Upper lobe of left lung (tissue), 6 donors: ENCODE measurements around the gene CDKN2D. TPM values are rescaled to one million over a fixed set of nuclear protein-coding genes. Genes with fewer than 3 reads are reported as not detected.

ENCODE experiments used
- ATAC-seq, 2 donors: fragments of 200-7000 bp; cut with Tn5 transposase; one replicate each; pipeline ENCODE4 v1.9.1; 2022; ENCODE audit warnings: mild to moderate bottlenecking in 2 of 2, moderate library complexity in 2 of 2; ENCODE audit not compliant: low FRiP score in 2 of 2
- DNase-seq, 2 donors: peaks; one replicate each; pipeline ENCODE4 v3.0.0-alpha.2; 2019 to 2020
- H3K27ac ChIP-seq, 4 donors: fragments of 200-600 bp; sonication (generic); one replicate each; pipeline ENCODE4 v1.5.1; 2016 to 2019
- H3K27me3 ChIP-seq, 4 donors: fragments of 200-600 bp; sonication (generic); one replicate each; pipeline ENCODE4 v1.5.1; 2017 to 2019
- H3K36me3 ChIP-seq, 4 donors: fragments of 200-600 bp; sonication (generic); one replicate each; pipeline ENCODE4 v1.5.1; 2016 to 2019
- H3K4me1 ChIP-seq, 4 donors: fragments of 200-600 bp; sonication (generic); one replicate each; pipeline ENCODE4 v1.5.1; 2018 to 2019
- H3K4me3 ChIP-seq, 4 donors: fragments of 200-600 bp; sonication (generic); one replicate each; pipeline ENCODE4 v1.5.1; 2017 to 2019; ENCODE audit warnings: mild to moderate bottlenecking in 2 of 4, moderate library complexity in 1 of 4
- H3K9me3 ChIP-seq, 4 donors: fragments of 200-600 bp; sonication (generic); one replicate each; pipeline ENCODE4 v1.5.1; 2018 to 2019
- EP300 ChIP-seq, 4 donors: sonication (generic); formaldehyde crosslinking; IDR thresholded peaks; one replicate each; pipeline ENCODE4 v1.5.1; 2017; ENCODE audit warnings: antibody characterized with exemption in 4 of 4, control low read depth in 2 of 4
- POLR2A ChIP-seq, 4 donors: fragments of 450-650 bp; IDR thresholded peaks; one replicate each; pipeline ENCODE4 v1.5.1; 2016 to 2017; ENCODE audit warnings: antibody characterized with exemption in 4 of 4, mild to moderate bottlenecking in 2 of 4
- POLR2AphosphoS5 ChIP-seq, 2 donors: sonication (generic); formaldehyde crosslinking; IDR thresholded peaks; one replicate each; pipeline ENCODE4 v1.5.1; 2017; ENCODE audit warnings: antibody characterized with exemption in 2 of 2
- WGBS, 2 donors: methylation state at CpG; one replicate each; pipeline ENCODE4 v1.1.5; 2017 to 2018; 5-methylcytosine and 5-hydroxymethylcytosine counted together
- total RNA-seq, 6 donors: library from RNA; depleted of rRNA in 4 of 6; stranded (reverse); fragments of >200 nt in 4 of 6; gene quantifications; one replicate each; pipeline versions ENCODE4 v1.1.0 to v1.2.1, GENCODE V29; 2016 to 2021
- TF ChIP-seq, protein P1 (sequence below), 6 experiments: fragments of 450-650 bp in 4 of 6; fragments of 200-600 bp in 2 of 6; sonication (generic) in 2 of 6; IDR thresholded peaks; one replicate each; pipeline ENCODE4 v1.5.1; 2016 to 2019; ENCODE audit warnings: antibody characterized with exemption in 6 of 6
- donor health status: DM: no; HTN: no; CAD: no; lungs with moderate emphysema.
- donor health status: DM: no; HTN: yes; CAD: no; lungs with severe emphysema.

CDKN2D gene
- total RNA-seq, 6 donors from 2014 or later: 2.1 to 21.3 (median 15.9) TPM

DNA sequence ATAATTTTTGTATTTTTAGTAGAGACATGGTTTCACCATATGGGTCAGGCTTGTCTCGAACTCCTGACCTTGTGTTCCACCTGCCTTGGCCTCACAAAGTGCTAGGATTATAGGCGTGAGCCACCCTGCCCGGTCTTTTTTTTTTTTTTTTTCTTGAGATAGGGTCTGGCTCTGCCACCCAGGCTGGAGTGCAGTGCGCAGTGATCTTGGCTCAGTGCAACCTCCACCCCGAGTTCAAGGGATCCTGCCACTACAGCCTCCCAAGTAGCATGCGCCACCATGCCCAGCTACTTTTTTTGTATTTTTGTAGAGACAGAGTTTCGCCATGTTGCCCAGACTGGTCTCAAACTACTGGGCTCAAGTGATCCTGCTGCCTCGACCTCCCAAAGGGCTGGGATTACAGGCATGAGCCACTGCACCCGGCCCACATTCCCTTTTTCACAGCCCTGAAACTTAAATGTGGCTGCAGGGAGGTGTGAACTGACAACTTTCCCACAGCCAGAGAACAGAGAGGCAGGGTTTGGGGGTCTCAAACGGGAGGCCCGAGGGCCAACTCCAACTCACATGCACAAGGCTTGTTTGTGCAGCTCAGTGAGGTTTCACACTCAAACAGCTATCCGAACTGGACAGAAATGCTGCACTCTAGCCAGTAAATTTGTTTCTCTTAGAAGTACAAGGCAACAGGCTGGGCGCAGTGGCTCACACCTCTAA is 47.2 kb downstream of the CDKN2D start:
- H3K36me3 ChIP-seq: no peaks in the 10 kb centered on the region
- no peak overlapping the region for H3K27ac ChIP-seq
- H3K27me3 ChIP-seq: peaks cover 3 to 25% (median 16%) of the 10 kb centered on the region in 4 donors
- WGBS, 2 donors: 77 to 78% methylated on average over 13 of the region's 13 CpGs
- DNase-seq (no peak), ATAC-seq (no peak)
- peaks cover 14 to 24% (median 19%) of the 10 kb centered on the region in 4 donors for H3K4me1 ChIP-seq
- TF ChIP-seq EP300 (IDR thresholded peaks at IDR 0.05) (no peak), POLR2AphosphoS5 (IDR thresholded peaks at IDR 0.05) (no peak)
- no peaks in the 10 kb centered on the region for H3K9me3 ChIP-seq
- no peak overlapping the region for H3K4me3 ChIP-seq

DNA sequence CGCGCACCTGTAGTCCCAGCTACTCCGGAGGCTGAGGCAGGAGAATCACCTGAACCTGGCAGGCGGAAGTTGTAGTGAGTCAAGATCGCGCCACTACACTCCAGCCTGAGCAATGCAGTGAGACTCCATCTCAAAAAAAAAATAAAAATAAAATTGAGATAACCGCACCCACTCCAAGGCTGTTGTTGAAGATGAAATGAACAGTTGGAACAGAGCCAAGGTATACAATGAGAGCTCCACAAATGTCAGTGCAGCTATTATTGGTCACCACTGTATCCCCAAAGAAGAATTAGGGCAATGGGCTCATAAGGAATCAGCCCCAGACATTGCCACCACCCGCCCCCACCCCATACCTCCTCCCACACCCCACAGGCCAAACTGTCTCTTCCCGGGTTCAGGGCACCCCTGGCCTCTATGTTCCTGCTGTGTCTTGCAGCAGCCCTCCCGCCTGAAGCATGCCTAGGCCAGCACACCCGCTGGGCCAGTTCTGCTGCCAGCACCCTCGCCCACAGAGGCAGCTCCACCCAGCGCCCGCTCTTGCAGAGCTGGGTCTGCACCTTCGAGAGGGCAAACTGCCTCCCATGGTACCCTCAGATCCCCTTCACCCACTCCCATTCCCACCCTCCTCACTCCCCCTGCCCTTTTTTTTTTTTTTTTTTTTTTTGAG is 48.0 kb downstream of the CDKN2D start:
- TF ChIP-seq POLR2AphosphoS5 (IDR thresholded peaks at IDR 0.05) (no peak), POLR2A (IDR thresholded peaks at IDR 0.05) (no peak), EP300 (IDR thresholded peaks at IDR 0.05) (no peak)
- TF ChIP-seq, protein P1, sequence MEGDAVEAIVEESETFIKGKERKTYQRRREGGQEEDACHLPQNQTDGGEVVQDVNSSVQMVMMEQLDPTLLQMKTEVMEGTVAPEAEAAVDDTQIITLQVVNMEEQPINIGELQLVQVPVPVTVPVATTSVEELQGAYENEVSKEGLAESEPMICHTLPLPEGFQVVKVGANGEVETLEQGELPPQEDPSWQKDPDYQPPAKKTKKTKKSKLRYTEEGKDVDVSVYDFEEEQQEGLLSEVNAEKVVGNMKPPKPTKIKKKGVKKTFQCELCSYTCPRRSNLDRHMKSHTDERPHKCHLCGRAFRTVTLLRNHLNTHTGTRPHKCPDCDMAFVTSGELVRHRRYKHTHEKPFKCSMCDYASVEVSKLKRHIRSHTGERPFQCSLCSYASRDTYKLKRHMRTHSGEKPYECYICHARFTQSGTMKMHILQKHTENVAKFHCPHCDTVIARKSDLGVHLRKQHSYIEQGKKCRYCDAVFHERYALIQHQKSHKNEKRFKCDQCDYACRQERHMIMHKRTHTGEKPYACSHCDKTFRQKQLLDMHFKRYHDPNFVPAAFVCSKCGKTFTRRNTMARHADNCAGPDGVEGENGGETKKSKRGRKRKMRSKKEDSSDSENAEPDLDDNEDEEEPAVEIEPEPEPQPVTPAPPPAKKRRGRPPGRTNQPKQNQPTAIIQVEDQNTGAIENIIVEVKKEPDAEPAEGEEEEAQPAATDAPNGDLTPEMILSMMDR (IDR thresholded peaks at IDR 0.05): no peak
- H3K27ac ChIP-seq: no peak overlapping the region
- DNase-seq: peak in 1 of 2 donors; percentile 49
- H3K4me1 ChIP-seq: peaks cover 14 to 24% (median 19%) of the 10 kb centered on the region in 4 donors
- H3K4me3 ChIP-seq: no peak overlapping the region
- 78 to 79% methylated on average over 15 of the region's 15 CpGs for WGBS, 2 donors
- peaks cover 3 to 25% (median 17%) of the 10 kb centered on the region in 4 donors for H3K27me3 ChIP-seq
- H3K9me3 ChIP-seq: no peaks in the 10 kb centered on the region
- ATAC-seq: no peak
- no peaks in the 10 kb centered on the region for H3K36me3 ChIP-seq

DNA sequence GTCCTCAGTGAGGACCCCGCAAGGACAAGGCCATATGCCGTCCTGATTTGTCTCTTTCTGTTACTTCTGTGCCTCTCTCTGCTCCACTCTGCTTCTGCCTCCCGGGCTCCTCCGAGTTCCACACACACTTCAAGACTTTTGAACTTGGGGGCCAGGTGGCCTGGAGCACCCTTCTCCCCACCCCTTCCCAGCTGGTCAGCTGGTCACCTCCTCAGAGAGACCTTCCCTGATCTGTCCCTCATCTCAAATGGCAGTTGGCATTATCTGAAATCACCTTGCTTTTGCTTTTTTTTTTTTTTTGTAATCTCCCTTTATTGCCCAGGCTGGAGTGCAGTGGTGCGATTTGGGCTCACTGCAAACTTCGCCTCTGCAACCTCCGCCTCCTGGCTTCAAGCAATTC is 49.4 kb downstream of the CDKN2D start:
- Histone ChIP-seq H3K9me3 (no peaks in the 10 kb centered on the region), H3K27ac (no peak overlapping the region), H3K4me1 (peaks cover 16 to 29% (median 20%) of the 10 kb centered on the region in 4 donors), H3K4me3 (no peak overlapping the region), H3K27me3 (peaks cover 3 to 33% (median 23%) of the 10 kb centered on the region in 4 donors), H3K36me3 (no peaks in the 10 kb centered on the region)
- no peak for TF ChIP-seq POLR2A (IDR thresholded peaks at IDR 0.05)
- no peak for TF ChIP-seq EP300 (IDR thresholded peaks at IDR 0.05)
- no peak for TF ChIP-seq POLR2AphosphoS5 (IDR thresholded peaks at IDR 0.05)
- TF ChIP-seq, protein P1 (IDR thresholded peaks at IDR 0.05): no peak
- DNase-seq (no peak), ATAC-seq (no peak)
- 73 to 78% methylated on average over 7 of the region's 7 CpGs for WGBS, 2 donors

DNA sequence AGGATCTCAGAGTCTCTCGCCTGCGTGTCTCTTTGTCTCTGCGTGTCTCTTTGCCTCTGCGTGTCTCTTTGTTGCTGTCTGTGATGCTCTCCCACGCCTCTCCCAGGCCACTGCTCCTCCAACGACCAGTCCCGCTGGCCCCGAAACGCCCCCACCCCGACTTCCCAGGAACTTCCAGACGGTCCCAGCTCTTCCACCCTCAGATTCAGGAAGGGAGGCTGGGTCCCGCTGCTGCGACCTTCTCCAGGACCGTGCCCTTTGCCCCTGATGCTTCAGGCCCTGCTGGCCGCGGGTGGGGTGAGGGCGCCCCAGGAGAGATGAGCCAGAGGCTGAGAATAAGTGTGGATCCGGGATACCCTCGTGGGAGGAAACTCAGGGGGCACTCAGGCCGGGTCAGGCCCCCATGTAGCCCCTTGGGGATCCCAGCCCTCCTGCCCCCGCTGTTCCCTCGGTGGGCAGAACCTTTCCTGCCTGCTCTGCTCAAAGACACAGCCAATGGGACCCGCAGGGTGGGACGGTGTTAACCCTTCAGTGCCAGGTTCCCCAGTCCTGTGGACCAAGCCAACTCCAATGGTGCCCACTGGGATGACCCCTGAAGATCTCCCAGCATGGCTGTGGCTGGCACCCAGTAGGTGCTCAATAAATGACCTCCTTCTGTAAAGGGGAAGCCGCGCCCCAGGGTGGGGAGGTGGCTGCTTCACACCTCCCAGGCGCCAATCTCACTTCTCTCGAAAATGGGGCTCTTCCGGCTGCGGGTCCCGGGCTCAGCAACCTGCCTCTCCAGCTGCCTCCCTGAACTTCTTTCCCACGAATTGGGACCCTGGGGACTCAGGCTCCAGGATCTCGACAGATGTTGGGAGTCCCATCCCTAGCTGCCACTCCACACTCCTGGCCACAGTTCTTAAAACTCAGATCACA is 50.1 kb downstream of the CDKN2D start:
- Histone ChIP-seq H3K27ac (peak overlapping the region in 1 of 4 donors; percentile 30), H3K4me3 (peak overlapping the region in 1 of 4 donors; percentile 6), H3K9me3 (no peaks in the 10 kb centered on the region), H3K4me1 (peaks cover 17 to 36% (median 22%) of the 10 kb centered on the region in 4 donors), H3K36me3 (no peaks in the 10 kb centered on the region), H3K27me3 (peaks cover 3 to 40% (median 30%) of the 10 kb centered on the region in 4 donors)
- DNase-seq: peak in 1 of 2 donors; percentile 59
- TF ChIP-seq POLR2A (IDR thresholded peaks at IDR 0.05): no peak
- no peak for TF ChIP-seq POLR2AphosphoS5 (IDR thresholded peaks at IDR 0.05)
- TF ChIP-seq, protein P1 (IDR thresholded peaks at IDR 0.05): no peak
- TF ChIP-seq EP300 (IDR thresholded peaks at IDR 0.05): no peak
- 12 to 17% methylated on average over 21 to 31 of the region's 33 CpGs for WGBS, 2 donors
- no peak for ATAC-seq
